ENCODE data around the gene CXADR.

CXADR gene

GRCh38 chr21:17610911-17611310 is 98.1 kb downstream of the CXADR start:
- DNase-seq = peak; percentile 2

GRCh38 chr21:17611414-17612022 is 98.7 kb downstream of the CXADR start:
- peak; percentile 81 for DNase-seq

- peak; percentile 19 for DNase-seq
Measured at GRCh38 chr21:17612023-17612564, 99.3 kb downstream of the CXADR start.

GRCh38 chr21:17612565-17613241 is 99.9 kb downstream of the CXADR start, which contains the start of gene BTG3:
Gene BTG3, minus strand, starts transcription at chr21:17612901. Its CDS starts 3,757 bp downstream, at chr21:17609144.
- peak; percentile 78 for DNase-seq

DNA sequence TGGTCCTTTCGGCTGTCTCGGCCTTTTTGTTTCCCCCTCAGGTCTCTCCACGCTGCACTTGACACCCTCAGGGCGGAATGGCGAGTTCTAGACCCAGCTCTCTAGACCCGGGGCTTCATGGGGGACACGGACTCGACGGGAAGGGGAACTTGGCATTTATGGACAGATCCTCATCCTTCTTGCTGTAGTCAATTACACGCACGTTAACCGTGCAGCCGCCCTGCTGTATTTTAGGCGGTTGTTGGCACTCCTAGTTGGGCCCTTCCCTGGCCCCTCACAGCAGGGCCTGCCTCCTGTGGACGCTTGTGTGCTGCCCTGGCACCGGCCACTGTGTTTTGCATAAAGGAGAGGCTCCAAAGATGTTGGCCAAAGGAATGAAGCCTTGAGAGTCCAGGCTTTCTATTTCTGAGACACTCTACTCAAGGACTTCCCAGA is 100.4 kb downstream of the CXADR start:
- DNase-seq = no peak

DNA sequence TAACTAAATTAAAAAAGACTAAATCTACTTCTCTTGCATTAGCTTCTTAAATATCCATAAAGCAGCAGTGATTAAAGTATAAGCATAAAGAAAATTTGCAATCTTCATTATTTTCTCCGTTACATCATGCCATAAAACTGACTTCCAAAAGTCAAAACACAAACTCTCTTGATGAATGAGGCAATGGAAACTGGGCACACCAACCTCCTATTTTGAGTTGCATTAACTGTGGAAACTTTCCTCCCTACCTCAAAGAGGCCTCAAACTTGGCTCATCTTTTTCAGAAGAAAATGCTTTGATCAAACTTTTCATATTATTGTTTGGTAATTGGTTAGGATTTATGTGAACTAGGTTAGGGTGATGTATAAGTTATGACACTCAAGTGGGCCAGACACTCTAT is 104.0 kb downstream of the CXADR start:
- DNase-seq = no peak

DNA sequence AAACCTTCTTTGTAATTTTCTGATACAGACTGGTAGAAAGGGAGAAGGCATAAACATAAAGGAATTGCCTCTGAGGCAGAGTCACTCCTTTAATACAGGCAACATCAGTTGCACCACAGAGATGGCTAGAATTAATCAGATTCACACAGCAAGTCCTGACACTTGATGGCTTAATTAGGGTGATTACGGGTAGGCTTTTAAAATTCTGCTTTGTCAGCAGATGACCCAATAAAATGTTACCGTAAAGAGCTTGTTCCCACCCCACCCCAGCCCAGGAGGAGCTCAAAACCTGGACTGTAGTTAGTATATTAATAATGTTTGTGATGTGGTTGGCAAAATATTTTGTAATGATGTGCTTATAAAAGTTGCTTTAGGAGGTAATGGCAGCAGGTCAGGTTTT is 109.2 kb downstream of the CXADR start:
- DNase-seq = no peak

GRCh38 chr21:17631195-17631594 is 118.4 kb downstream of the CXADR start:
- no peak for DNase-seq

DNA sequence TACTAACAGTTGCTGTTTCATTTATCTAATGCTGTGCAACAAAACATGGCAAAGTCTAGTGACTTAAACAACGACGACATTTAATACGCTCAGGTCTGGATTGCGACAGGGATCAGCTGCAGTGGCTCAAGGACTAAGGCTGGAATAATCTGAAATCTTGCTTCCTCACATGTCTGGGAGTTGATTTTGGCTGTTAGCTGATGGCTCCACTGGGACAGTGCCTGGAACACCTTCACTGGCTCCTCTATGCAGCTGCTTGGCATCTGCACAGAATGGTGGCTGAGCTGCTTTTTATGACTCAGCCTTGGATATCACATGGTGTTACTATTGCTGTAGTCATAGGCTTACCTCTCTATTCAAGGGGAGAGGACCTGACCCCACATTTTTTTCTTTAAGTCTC is 123.9 kb downstream of the CXADR start:
- no peak for DNase-seq

- no peak for DNase-seq
Measured at GRCh38 chr21:17640821-17641220, 128.0 kb downstream of the CXADR start.

All from stimulated activated CD4-positive, alpha-beta T cell treated with anti-CD3 and anti-CD28 coated beads, Interleukin-1b, Interleukin-23, amount 100 ng/mL, for 48 hours (primary cell).